Left lung (tissue), 10 donors: Measurements from ENCODE around the gene BEST3. TPM values are rescaled to one million over a fixed set of nuclear protein-coding genes. Genes with fewer than 3 reads are reported as not detected.

Experiments used
- ATAC-seq: fragments of 200-7000 bp; cut with Tn5 transposase; one replicate; pipeline ENCODE4 v1.9.1; 2020; ENCODE audit warnings: moderate library complexity
- DNase-seq, 4 donors: peaks; one replicate each; pipeline ENCODE4 v3.0.0-alpha.2; 2013 to 2020
- H3K27ac ChIP-seq, 2 donors: fragments of 200-600 bp; sonication (generic) in 1 of 2; one replicate each; pipeline versions ENCODE4 v1.5.0 to v1.8.0; 2020 to 2021
- H3K27me3 ChIP-seq, 2 donors: fragments of 200-600 bp; sonication (generic) in 1 of 2; one replicate each; pipeline versions ENCODE4 v1.5.0 to v1.8.0; 2020 to 2021
- H3K36me3 ChIP-seq, 2 donors: fragments of 200-600 bp; sonication (generic) in 1 of 2; one replicate each; pipeline versions ENCODE4 v1.5.0 to v1.8.0; 2020 to 2021
- H3K4me1 ChIP-seq, 2 donors: fragments of 200-600 bp; one replicate each; pipeline ENCODE4 v1.8.0; 2021
- H3K4me3 ChIP-seq, 2 donors: fragments of 200-600 bp; sonication (generic) in 1 of 2; one replicate each; pipeline versions ENCODE4 v1.5.0 to v1.8.0; 2020 to 2021; ENCODE audit warnings: mild to moderate bottlenecking in 1 of 2
- H3K9me3 ChIP-seq, 2 donors: fragments of 200-600 bp; sonication (generic) in 1 of 2; one replicate each; pipeline versions ENCODE4 v1.5.0 to v1.8.0; 2020 to 2021
- CTCF ChIP-seq, 2 donors: fragments of 200-600 bp; sonication (generic) in 1 of 2; IDR thresholded peaks; one replicate each; pipeline versions ENCODE4 v1.5.0 to v1.8.0; 2021; ENCODE audit warnings: antibody characterized with exemption in 2 of 2
- intact Hi-C, 2 donors: fragments of 100-400 bp; cut with DNase I; formaldehyde crosslinking; loops; one replicate each; pipeline versions ENCODE4 v1.11.2 to v1.14.2; 2022
- polyA plus RNA-seq, 6 donors: library from polyadenylated mRNA; unstranded; fragments of 120-200 nt; gene quantifications; one replicate each; pipeline ENCODE4 v1.2.1, GENCODE V29; 2013; ENCODE audit not compliant: insufficient read length in 6 of 6
- total RNA-seq, 2 donors: library from RNA; stranded (reverse); fragmentation: NEBNext Ultra II Directional; extraction: Animal tissue kit (Norgen Biotek cat#: 25700); gene quantifications; one replicate each; pipeline ENCODE4 v1.2.1, GENCODE V29; 2021
- donor health status: DM: no; HTN: yes; CAD: no.
- donor health status: DM: no; HTN: no; CAD: no.

Gene BEST3
- total and polyA plus RNA-seq, 8 donors = 0.28 to 0.67 (median 0.45) TPM; not detected in 2

GRCh38 chr12:69649529-69649928, 49.6 kb downstream of the BEST3 start:
- Histone ChIP-seq H3K27me3 (no peaks in the 10 kb centered on the region), H3K4me3 (no peak overlapping the region), H3K4me1 (no peaks in the 10 kb centered on the region), H3K36me3 (no peaks in the 10 kb centered on the region), H3K9me3 (no peaks in the 10 kb centered on the region), H3K27ac (no peak overlapping the region)
- no peak for TF ChIP-seq CTCF (IDR thresholded peaks at IDR 0.05)
- DNase-seq (no peak), ATAC-seq (no peak)
- intact Hi-C loops = no loop called here

- no peak for TF ChIP-seq CTCF (IDR thresholded peaks at IDR 0.05)
- no peak overlapping the region for H3K27ac ChIP-seq
- H3K36me3 ChIP-seq = no peaks in the 10 kb centered on the region
- no peak for DNase-seq
- no peak overlapping the region for H3K4me3 ChIP-seq
- no peaks in the 10 kb centered on the region for H3K27me3 ChIP-seq
- no peaks in the 10 kb centered on the region for H3K9me3 ChIP-seq
- H3K4me1 ChIP-seq = no peaks in the 10 kb centered on the region
- no peak for ATAC-seq
- intact Hi-C loops = no loop called here
Measured at GRCh38 chr12:69648476-69648875, 50.6 kb downstream of the BEST3 start.

GRCh38 chr12:69647178-69647577, 51.9 kb downstream of the BEST3 start:
- DNase-seq (no peak), ATAC-seq (no peak)
- H3K4me3 ChIP-seq = no peak overlapping the region
- no peaks in the 10 kb centered on the region for H3K36me3 ChIP-seq
- intact Hi-C loops = no loop called here
- H3K27me3 ChIP-seq = no peaks in the 10 kb centered on the region
- H3K9me3 ChIP-seq = no peaks in the 10 kb centered on the region
- TF ChIP-seq CTCF (IDR thresholded peaks at IDR 0.05) = no peak
- no peak overlapping the region for H3K27ac ChIP-seq
- H3K4me1 ChIP-seq = no peaks in the 10 kb centered on the region

- intact Hi-C loops = no loop called here
- no peaks in the 10 kb centered on the region for H3K4me1 ChIP-seq
- no peak for DNase-seq
- H3K27ac ChIP-seq = no peak overlapping the region
- H3K4me3 ChIP-seq = no peak overlapping the region
- no peak for ATAC-seq
- TF ChIP-seq CTCF (IDR thresholded peaks at IDR 0.05) = no peak
- H3K27me3 ChIP-seq = no peaks in the 10 kb centered on the region
- no peaks in the 10 kb centered on the region for H3K9me3 ChIP-seq
- H3K36me3 ChIP-seq = no peaks in the 10 kb centered on the region
Measured at GRCh38 chr12:69645031-69645430, 54.1 kb downstream of the BEST3 start.

GRCh38 chr12:69644511-69644910, 54.6 kb downstream of the BEST3 start:
- Histone ChIP-seq H3K27ac (no peak overlapping the region), H3K9me3 (no peaks in the 10 kb centered on the region), H3K4me1 (no peaks in the 10 kb centered on the region), H3K36me3 (no peaks in the 10 kb centered on the region), H3K27me3 (no peaks in the 10 kb centered on the region), H3K4me3 (no peak overlapping the region)
- no peak for ATAC-seq
- intact Hi-C loops = no loop called here
- TF ChIP-seq CTCF (IDR thresholded peaks at IDR 0.05) = no peak
- DNase-seq = no peak
